BJ (cell line): ENCODE data around the gene SLC29A2. TPM values are rescaled to one million over a fixed set of nuclear protein-coding genes. Genes with fewer than 3 reads are reported as not detected.
"Not testable (repeated sequence)": the region's sequence is repeated elsewhere in the genome, so short reads cannot be mapped to it uniquely, and the experiment has no call there.

ENCODE experiments used
- CTCF ChIA-PET: fragments of 350-600 bp; formaldehyde crosslinking; extraction: SDS; loops from one replicate; lab custom pipeline; 2021; ENCODE audit warnings: antibody characterized with exemption, inconsistent platforms; lab: Yijun Ruan, JAX
- POLR2A ChIA-PET: fragments of 300-600 bp; sonication (Branson Sonifier 250); formaldehyde crosslinking; extraction: SDS; loops from one replicate; lab custom pipeline; 2021; ENCODE audit warnings: antibody characterized with exemption; lab: Charles Lee
- DNase-seq: peaks from one replicate; pipeline ENCODE4 v3.0.0-alpha.2; 2011; ENCODE audit warnings: low read depth
- H3K27me3 ChIP-seq: 2 replicates; pipeline ENCODE4 v1.6.0; 2011; ENCODE audit warnings: low read length; ENCODE audit not compliant: control insufficient read depth, insufficient read depth
- H3K36me3 ChIP-seq: 2 replicates; pipeline ENCODE4 v1.5.1; 2011; ENCODE audit warnings: low read length; ENCODE audit not compliant: control insufficient read depth, insufficient read depth
- H3K4me3 ChIP-seq: 2 replicates; pipeline ENCODE4 v1.5.1; 2011; ENCODE audit warnings: low read depth, mild to moderate bottlenecking, control low read depth, low read length
- polyA plus RNA-seq: library from polyadenylated mRNA; depleted of rRNA; stranded (reverse); fragments of >200 nt; gene quantifications from 2 replicates; pipeline ENCODE4 v1.2.3, GENCODE V29; 2011
- TF ChIP-seq, protein P1 (sequence below): IDR thresholded peaks from 2 replicates; pipeline ENCODE4 v1.5.1; 2011; ENCODE audit warnings: low read depth, mild to moderate bottlenecking, control low read depth, inconsistent platforms, low read length, moderate library complexity; ENCODE audit not compliant: insufficient read depth

The SLC29A2 gene
- polyA plus RNA-seq, 1 experiment = 0.48 TPM

DNA sequence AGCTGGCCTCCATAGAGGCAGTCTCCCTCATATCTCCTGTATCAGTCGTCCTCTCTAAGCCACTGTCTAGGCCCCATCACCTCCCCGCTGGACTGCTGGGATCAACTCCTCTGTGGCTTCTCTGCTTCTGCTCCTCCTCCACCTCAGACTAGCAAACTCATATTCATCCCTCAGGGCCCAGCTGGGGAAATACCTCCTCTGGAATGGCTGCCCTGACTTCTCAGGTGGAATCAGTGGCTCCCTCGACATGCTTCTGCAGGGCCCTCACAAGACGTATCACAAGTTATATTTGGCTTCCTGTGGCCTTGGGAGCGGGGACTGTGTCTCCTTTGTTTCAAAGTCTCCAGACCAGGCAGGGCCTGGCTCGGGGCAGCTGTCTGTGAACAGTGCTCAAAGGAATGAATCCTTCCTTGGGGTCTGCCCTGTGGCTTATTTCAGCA is 10.0 kb downstream of the SLC29A2 start:
- Histone ChIP-seq H3K4me3 (no peak overlapping the region), H3K36me3 (no peaks in the 10 kb centered on the region), H3K27me3 (no peaks in the 10 kb centered on the region)
- ChIA-PET POLR2A (no interaction called here), CTCF (interaction anchor here (0.7 to 2.1 kb wide), 4 partner anchors 15 to 218 kb away, joined by 3 to 12 read pairs (median 6); no protein-coding TSS in a partner anchor)
- TF ChIP-seq, protein P1, sequence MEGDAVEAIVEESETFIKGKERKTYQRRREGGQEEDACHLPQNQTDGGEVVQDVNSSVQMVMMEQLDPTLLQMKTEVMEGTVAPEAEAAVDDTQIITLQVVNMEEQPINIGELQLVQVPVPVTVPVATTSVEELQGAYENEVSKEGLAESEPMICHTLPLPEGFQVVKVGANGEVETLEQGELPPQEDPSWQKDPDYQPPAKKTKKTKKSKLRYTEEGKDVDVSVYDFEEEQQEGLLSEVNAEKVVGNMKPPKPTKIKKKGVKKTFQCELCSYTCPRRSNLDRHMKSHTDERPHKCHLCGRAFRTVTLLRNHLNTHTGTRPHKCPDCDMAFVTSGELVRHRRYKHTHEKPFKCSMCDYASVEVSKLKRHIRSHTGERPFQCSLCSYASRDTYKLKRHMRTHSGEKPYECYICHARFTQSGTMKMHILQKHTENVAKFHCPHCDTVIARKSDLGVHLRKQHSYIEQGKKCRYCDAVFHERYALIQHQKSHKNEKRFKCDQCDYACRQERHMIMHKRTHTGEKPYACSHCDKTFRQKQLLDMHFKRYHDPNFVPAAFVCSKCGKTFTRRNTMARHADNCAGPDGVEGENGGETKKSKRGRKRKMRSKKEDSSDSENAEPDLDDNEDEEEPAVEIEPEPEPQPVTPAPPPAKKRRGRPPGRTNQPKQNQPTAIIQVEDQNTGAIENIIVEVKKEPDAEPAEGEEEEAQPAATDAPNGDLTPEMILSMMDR = no peak
- no peak for DNase-seq

DNA sequence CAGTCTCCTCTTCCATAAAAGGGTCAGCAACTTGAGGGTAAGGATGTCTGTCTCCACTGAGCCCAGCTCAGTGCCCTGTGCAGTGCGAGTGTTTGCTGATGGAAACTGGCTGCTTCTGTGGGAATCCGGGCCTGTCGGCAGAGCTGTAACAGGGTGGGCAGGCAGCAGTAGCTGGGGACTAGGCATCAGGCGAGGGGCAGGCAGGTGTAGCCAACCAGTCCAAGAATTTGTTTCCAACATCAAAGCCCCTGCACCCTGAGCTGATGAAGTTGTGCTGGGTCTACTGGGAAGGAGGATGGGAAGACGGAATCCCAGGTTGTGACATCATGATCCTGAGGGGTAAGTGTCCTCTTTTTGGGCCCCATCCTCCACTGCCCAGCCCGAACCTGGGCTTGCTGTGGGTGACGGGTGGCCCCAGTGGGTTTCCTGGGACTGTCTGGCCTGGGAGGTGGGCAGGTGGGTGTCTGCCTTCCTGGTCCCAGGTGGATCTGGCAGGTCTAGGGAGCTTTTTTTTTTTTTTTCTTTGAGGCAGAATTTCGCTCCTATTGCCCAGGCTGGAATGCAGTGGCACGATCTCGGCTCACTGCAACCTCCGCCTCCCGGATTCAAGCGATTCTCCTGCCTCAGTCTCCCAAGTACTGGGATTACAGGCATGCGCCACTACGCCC is 11.0 kb downstream of the SLC29A2 start:
- CTCF ChIA-PET = interaction anchor here (0.6 to 2.1 kb wide), 6 partner anchors 16 to 219 kb away, joined by 3 to 12 read pairs (median 3); no protein-coding TSS in a partner anchor

DNA sequence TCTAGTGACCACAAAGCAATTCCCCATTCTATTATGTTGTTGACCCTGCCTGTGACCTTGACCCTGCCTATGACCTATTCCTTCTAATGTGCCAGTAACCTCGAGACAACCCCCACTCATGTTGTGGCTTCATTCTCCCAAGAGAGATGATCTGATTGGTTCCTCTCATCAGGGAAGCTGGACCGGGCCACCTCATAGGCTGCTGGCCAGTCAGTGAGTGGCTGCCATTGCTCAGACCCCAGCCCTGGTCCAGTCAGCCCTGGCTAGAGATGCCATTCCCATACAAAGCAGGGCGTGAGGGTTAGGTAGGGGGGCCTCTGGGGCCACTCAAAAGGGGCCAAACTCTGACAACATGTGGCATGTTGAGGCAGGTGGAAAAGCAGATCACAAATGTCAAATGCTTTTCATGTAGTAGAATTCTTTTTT is 11.9 kb downstream of the SLC29A2 start:
- no peak overlapping the region for H3K4me3 ChIP-seq
- TF ChIP-seq, protein P1 = no peak
- H3K36me3 ChIP-seq = no peaks in the 10 kb centered on the region
- no peaks in the 10 kb centered on the region for H3K27me3 ChIP-seq
- no peak for DNase-seq
- ChIA-PET CTCF (interaction anchor here (1.0 kb wide), 1 partner anchor 29 kb away, joined by 3 read pairs; no protein-coding TSS in a partner anchor), POLR2A (no interaction called here)

More for the DNA sequence above, 11.0 kb downstream of the SLC29A2 start:
- no peak for DNase-seq
- Histone ChIP-seq H3K27me3 (no peaks in the 10 kb centered on the region), H3K36me3 (no peaks in the 10 kb centered on the region), H3K4me3 (no peak overlapping the region)
- TF ChIP-seq, protein P1 = no peak
- POLR2A ChIA-PET = no interaction called here

DNA sequence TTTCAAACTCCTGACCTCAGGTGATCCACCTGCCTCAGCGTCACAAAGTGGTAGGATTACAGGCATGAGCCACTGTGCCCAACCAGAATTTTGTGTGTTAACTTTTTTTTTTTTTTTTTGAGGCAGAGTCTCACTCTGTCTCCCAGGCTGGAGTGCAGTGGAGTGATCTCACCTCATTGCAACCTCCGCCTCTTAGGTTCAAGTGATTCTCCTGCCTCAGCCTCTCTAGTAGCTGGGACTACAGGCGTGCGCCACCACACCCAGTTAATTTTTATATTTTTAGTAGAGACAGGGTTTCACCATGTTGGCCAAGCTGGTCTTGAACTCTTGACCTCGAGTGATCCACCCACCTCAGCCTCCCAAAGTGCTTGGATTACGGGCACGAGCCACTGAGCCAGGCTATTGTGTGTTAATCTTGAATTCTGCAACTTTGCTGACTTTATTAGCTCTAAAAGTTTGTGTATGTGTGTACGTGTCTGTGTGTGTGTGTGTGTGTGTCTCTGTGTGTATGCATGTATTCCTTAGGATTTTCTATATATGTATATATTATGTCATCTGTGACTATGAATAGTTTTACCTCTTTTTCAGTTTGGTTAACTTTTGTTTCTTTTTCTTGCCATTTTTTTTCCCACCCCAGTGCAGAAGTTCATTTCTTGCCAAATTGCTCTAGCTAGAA is 20.9 kb downstream of the SLC29A2 start:
- CTCF ChIA-PET = interaction anchor here (0.6 to 3.5 kb wide), 5 partner anchors 12 to 763 kb away, joined by 3 to 11 read pairs (median 5); no protein-coding TSS in a partner anchor
- DNase-seq, POLR2A ChIA-PET, H3K36me3 ChIP-seq, H3K27me3 ChIP-seq, H3K4me3 ChIP-seq: not testable (repeated sequence)

DNA sequence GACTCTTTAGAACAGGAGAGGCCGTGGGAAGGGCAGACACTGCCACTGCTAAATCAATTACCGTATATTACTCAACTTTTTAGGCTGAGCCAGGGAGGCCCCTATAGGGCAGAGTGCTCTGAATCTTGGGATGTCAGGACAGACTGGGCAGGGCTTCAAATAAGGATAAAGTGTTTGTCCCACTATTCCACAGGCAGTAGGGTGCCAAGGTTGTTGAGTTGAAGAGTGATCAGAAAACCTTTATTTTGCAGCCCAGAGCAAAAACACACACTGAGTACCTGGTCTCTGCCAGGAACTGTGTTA is 22.5 kb downstream of the SLC29A2 start:
- POLR2A ChIA-PET = no interaction called here
- DNase-seq = no peak
- CTCF ChIA-PET = interaction anchor here (1.6 kb wide), 1 partner anchor 18 kb away, joined by 3 read pairs; no protein-coding TSS in a partner anchor
- TF ChIP-seq, protein P1 = no peak
- H3K36me3 ChIP-seq = no peaks in the 10 kb centered on the region
- no peak overlapping the region for H3K4me3 ChIP-seq
- H3K27me3 ChIP-seq = no peaks in the 10 kb centered on the region
